ENCODE data around the gene MRPS26.
"Not testable (repeated sequence)": the region's sequence is repeated elsewhere in the genome, so short reads cannot be mapped to it uniquely, and the experiment has no call there.

MRPS26 gene

DNA sequence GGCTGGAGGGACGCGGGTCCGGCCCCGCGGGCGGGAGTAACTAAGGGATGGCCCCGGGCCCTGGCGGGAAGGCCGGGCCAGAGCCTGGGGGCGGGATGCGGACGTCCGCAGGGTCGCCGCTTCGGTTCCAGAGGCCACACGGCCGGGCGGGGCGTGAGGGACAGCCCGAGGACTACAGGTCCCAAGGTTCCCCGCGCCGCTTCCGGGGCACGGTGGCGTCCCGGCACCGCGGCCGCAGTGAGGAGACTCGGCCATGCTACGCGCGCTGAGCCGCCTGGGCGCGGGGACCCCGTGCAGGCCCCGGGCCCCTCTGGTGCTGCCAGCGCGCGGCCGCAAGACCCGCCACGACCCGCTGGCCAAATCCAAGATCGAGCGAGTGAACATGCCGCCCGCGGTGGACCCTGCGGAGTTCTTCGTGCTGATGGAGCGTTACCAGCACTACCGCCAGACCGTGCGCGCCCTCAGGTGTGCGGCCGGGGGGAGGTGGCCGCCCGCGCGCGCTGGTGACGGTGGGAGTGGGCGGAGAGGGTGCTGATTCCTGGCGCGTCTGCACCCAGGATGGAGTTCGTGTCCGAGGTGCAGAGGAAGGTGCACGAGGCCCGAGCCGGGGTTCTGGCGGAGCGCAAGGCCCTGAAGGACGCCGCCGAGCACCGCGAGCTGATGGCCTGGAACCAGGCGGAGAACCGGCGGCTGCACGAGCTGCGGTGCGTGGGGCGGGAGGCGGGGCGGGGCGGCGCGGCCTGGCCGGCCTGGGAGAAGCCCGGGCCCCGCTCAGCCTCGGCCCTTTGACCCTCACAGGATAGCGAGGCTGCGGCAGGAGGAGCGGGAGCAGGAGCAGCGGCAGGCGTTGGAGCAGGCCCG lies at the start of gene MRPS26:
TSS of gene MRPS26 (plus strand) at position 237 of the 861 bp plus-strand sequence. CDS start at position 254, 17 bp downstream.
- DNase-seq (ENCODE audit: low spot score): peak; percentile 93

DNA sequence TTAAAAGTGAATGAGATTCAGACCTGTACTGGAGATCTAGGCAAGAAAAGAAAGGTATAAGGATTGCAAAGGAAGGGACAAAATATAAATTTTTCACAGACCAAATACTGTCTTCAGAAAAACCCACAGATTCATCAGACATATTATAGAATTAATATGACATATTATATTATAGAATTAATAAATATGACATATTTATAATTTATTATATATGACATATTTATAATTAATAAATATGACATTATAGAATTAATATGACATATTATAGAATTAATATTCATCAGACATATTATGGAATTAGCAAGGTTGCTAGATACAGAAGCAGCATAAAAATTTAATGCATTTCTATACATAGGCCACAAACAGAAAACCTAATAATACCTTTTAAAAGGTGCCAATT lies 47.1 kb upstream of the MRPS26 start:
- no peak for DNase-seq (ENCODE audit: low spot score)

DNA sequence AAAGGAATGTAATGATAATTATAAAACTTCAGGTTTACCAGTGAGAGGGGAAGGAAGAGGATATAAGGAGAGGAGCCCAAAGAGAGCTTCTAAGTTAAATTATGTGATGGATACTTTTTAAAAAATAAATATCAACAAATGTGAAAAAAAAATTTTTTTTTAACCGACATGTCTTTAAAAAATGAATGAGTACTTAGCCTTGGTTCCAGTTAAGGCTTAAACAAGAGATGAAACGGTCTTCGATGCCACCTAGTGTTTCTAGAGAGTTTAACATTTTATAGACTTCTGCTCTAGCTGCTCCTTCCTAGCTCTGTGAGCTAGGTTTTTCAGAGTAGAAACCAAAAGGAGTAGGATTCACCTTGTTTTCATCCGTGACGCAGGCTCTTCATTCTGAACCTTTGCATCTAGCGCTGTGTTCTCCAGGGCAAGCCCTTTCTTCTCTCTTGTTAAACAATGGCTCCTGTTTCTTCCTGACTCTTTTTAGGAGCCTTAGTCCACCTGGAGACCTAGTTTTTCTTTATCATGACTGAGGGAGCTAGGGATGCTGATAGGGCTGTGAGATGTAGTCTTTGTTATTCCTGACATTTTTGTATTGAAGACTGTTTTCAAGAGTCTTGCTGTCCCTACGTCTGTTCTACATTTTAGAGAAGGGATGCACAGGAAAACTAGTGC lies 44.9 kb upstream of the MRPS26 start:
- peak; percentile 81 for DNase-seq (ENCODE audit: low spot score)

DNA sequence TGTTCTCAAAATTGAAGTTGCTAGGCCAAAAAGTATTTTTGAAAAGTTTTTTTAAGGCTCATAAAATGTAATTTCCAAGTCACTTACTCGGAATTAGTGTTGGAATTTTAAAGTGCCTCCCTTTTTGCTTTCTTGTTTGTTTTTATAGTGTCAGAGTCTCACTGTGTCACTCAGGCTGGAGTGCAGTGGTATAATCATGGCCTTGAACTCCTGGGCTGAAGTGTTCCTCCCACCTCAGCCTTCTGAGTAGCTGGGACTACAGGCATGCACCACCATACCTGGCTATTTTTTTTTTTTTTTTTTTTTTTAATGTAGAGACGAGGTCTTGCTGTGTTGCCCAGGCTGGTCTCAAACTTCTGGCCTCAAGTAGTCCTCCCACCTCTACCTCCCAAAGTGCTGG lies 42.4 kb upstream of the MRPS26 start:
- DNase-seq (ENCODE audit: low spot score): no peak

DNA sequence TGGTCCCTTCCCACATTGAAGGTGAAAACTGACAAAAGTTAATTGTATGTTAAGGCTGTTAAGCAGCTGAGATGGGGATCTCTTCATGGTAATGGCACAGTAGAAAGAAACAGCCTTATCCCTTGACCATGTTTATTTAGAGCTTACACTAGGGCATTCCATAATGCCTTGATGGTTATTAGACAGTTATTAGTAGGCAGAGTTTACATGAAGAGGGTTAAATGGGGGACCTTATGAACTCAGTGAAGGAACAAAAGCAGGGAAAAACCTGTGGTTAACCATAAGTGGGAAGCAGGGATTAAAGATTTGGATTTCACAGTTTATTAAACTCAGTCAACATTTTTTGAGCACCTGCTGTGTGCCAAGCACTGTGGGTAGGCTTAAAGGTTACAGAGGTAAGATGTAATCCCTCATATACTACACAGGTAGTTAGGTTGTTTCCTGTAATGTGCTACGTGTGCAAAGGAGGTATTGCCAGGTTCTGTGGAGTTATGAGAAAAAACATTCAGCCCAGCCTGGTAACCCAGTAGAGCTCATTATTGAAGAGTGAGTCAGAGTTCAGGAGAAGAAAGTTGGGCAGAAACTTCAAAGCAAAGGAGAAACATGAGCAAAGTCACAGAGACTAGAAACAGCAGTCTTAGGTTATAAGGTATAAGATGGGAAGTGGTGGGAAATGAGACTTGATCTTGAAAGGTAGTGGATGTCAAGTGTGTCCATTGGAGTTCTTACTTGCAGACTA lies 34.7 kb upstream of the MRPS26 start:
- DNase-seq (ENCODE audit: low spot score): no peak

DNA sequence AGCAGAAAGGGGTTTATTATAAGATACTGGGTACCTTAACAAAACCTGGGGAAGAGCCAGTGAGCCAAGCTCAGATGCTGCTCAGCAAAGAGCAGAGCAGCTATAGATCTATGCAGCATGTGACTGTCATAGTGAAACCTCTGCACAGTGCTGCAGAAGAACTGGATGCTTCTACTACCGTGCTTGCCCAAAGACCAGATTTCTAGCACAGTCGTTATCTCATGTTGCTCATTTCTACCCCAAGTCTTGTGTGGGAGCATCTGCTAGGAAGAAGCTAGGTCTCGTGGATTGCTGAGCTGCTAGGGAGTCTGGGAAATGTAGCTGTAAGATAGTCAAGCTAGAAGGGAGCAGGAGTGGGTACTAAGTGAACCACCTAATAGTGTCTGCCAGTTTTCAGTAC lies 34.1 kb upstream of the MRPS26 start:
- peak; percentile 23 for DNase-seq (ENCODE audit: low spot score)

DNA sequence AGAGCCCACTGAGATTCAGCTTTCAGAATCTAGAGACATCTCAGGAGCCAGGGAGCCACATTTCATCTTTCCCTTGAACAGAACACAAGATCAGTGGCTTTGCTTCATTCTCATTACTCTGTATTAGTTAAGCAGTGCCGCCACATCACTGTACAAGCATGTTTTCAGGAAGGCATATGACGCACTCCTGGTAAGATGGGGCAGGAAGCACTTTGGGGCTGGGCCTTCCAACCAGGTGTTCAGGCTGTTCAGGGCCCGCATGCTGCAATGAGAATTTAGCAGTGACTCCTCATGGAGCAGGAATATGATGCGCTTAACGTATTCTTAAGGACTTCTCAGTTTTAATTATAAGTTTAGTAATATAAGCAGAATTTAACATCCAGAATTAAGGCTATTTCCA lies 32.1 kb upstream of the MRPS26 start:
- no peak for DNase-seq (ENCODE audit: low spot score)

DNA sequence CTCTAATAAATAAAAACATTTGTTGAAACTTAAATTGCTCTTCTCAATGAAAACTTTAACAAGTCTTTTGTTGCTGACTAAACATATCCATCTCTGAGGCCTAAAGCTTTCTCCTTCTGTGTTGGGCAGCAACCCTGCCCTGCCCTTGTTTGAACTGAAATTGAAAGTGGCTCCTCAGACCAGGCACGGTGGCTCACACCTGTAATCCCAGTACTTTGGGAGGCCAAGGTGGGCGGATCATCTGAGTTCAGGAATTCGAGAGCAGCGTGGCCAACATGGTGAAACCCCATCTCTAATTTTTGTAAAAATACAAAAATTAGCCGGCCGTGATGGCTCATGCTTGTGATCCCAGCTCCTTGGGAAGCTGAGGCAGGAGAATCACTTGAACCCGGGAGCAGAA lies 31.7 kb upstream of the MRPS26 start:
- no peak for DNase-seq (ENCODE audit: low spot score)

DNA sequence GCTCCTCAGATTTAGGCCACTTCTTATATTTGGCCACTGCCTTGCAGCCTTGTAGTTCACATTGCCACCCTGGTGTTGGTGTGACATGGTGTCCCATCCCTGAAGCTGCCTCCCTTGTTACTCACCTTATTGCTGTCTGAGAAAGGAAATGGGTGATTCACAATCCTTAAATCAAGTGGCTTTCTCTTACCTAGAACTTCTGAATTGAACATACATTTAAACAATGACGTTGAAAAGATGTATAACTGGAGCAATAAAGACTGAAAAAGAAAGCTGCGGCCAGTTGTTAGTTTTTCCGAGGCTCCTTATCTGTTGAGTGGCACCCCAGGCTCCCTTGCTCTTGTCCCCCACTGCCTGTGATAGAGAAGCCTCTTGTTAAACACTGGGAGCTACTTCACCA lies 31.2 kb upstream of the MRPS26 start:
- no peak for DNase-seq (ENCODE audit: low spot score)

DNA sequence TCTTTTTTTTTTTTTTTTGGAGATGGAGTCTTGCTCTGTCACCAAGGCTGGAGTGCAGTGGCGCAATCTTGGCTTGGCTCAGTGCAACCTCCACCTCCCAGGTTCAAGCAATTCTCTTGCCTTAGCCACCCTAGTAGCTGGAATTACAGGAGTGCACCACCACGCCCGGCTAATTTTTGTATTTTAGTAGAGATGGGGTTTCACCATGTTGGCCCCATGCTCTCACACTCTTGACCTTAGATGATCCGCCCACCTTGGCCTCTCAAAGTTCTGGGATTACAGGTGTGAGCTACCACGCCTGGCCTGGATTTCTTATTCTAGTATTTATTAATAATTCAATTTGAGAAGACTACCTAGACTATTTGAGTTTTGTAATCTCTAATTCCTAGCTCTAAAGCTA lies 30.6 kb upstream of the MRPS26 start:
- not testable (repeated sequence) for DNase-seq (ENCODE audit: low spot score)

DNA sequence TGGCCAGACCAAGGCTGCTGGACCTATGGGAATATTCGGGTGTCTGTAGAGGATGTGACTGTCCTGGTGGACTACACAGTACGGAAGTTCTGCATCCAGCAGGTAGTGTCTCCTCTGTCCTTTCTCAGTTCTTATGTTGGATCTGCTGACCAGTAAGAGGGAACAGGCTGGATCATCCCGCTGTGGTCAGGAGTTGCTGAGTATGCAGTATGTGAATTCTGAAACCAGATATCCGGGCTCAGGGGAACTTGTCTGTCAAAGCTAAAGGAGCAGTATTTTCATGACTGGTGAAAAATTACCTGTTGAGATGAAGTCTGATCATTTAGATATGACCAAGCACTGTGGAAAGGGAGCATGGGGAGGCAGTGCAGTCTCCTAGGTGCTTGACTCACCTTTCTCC lies 24.5 kb upstream of the MRPS26 start:
- no peak for DNase-seq (ENCODE audit: low spot score)

DNA sequence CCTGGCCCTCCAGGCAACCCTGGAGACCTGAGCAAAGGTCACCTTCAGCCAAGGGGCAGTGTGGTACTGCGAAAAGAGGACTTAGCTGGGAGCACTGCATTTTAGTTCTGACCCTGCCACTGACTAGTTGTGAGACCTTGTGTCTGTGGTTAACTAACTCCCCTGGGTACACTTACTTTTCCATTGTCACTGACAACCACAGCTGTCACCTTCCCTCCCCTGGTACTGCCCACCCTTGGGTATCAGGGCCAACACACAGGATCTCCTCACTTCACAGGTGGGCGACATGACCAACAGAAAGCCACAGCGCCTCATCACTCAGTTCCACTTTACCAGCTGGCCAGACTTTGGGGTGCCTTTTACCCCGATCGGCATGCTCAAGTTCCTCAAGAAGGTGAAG lies 24.1 kb upstream of the MRPS26 start:
- DNase-seq (ENCODE audit: low spot score): no peak

DNA sequence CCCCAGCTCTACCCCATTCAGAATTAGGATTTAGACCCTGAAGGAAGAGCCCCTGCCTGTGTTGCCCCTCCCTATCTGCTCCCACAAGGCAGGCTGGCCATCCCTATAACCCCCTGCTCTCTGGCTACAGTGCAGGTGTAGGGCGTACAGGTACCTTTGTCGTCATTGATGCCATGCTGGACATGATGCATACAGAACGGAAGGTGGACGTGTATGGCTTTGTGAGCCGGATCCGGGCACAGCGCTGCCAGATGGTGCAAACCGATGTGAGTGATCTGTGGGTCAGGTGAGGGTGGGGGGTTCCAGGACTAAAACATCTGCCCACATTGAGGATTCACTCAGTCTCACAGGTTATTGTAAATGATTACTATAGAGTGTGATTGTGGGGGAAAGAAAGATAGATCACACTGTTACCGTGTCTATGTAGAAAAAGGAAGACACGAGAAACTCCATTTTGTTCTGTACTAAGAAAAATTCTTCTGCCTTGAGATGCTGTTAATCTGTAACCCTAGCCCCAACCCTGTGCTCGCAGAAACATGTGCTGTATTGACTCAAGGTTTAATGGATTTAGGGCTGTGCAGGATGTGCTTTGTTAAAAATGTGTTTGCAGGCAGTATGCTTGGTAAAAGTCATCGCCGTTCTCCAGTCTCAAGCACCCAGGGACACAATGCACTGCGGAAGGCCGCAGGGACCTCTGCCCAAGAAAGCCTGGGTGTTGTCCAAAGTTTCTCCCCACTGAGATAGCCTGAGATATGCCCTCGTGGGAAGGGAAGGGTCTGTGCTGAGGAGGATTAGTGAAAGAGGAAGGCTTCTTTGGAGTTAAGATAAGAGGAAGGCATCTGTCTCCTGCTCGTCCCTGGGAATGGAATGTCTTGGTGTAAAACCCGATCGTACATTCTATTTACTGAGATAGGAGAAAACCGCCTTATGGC lies 23.0 kb upstream of the MRPS26 start:
- DNase-seq (ENCODE audit: low spot score): not testable (repeated sequence)

DNA sequence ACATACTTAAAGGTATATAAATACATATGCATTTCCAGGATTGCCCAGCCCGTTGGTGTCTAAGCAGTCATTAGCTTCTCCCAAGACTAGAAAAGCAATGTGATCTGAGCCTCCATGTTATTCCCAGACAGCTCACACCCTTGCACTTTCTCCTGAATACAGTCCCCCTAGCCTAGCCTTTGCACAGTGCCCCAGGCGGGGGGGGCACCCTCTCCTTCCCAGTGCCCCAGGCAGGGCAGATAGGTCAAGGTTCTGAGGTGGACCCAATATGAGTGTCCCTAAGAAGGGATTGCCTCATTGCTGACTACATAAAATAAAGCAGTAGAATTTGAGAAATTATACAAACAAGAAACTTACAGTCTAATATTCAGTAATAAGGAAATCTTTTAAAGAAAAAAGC lies 17.9 kb upstream of the MRPS26 start:
- no peak for DNase-seq (ENCODE audit: low spot score)

DNA sequence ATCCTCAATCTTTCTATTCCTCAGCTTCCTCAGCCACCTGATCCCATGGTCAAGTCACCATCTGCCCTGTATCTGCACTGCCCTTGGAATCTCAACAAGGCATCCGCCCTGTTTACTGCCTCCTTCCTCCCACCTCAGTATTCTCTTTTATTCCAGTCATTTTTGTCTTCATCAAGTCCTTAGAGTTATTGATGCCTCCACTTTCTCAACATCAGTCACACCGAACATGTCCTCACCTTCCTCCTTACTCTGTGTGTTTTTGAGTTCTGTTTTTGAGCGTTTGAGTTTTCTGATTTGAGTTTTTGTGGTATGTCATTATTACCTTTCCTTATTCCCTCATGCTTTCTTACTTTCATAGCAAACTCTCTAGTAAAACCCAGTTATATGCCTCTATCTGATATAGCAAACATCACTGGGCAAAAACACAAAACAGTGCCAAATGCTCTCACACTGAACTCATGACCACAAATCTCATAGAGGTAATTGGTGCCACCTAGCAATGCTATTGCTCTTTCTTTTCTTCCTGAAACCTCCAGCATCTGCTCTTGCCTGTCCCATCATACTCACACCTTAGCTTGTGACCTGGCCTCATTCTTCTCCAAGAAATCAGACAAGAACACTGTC lies 14.2 kb upstream of the MRPS26 start:
- no peak for DNase-seq (ENCODE audit: low spot score)

DNA sequence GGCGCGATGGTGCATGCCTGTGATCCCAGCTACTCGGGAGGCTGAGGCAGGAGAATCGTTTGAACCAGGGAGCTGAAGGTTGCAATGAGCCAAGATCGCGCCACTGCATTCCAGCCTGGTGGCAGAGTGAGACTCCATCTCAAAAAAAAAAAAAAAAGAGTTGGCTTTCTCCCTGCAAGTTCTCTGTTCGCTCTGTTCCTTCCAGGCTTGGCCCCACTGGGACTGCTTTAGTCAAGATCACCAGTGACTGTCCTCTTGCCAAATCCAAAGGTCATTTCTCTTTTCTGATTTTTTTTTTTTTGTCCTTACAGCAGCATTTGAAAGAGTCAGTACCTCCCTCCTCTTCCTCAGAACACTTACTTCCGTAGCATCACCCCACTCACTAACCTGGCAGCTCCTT lies 13.2 kb upstream of the MRPS26 start:
- DNase-seq (ENCODE audit: low spot score): no peak

DNA sequence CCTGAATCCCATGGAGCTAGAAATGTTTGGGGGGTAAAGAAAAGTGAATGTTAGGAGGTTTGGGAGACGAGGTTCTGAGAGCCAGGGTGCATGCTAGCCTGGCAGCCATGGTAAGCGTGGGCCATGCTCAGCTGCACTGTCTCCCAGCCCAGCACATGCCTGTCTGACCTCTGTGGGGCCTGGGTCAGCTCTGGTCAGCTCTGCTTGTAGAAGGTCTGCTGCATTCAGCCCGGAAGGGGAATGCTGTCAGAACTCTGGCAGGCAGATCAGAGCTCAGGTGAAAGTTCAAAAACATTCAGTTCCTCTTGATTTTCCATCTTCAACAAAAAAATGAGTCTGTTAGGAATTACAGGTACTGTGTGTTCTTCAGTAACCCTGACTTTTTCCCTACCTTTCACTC lies 8.2 kb upstream of the MRPS26 start:
- no peak for DNase-seq (ENCODE audit: low spot score)

DNA sequence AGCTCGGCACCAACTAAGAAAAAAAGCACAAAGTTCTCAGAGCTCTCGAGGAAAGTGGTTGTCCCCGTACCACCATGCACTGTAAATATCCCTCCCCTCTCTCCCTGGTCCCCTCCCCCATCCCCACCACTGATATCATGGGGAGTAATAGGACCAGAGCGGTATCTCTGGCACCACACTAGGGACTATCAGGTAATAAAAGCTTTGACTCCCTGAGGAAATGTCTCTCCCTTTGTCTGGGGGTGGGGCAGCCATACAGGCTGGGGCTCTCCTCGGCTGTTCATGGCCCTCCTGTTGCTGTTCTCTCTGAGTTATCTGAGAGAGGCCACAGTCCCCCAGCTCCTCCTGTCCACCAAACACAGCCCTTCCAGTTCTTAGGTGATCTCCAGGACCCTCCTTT lies 7.4 kb upstream of the MRPS26 start:
- DNase-seq (ENCODE audit: low spot score): no peak

DNA sequence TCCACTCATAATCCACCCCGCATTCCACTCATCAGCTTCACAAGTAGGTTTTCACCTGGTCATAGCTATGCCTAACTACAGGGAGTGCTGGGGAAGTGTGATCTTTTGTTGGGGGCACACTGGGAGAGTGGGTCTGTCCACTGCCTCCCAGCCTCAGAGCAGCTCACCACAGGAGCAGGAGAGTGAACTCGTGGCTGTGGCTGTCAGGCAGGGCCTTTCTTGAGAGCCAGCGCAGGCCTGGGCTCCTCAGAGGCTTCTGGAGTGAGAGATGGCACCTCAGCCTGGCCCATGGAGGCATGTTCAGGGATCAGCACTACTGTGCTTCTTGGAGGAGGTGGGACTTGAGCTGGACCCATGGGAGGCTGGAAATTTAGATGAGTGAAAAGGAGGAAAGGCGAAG lies 6.4 kb upstream of the MRPS26 start:
- no peak for DNase-seq (ENCODE audit: low spot score)

DNA sequence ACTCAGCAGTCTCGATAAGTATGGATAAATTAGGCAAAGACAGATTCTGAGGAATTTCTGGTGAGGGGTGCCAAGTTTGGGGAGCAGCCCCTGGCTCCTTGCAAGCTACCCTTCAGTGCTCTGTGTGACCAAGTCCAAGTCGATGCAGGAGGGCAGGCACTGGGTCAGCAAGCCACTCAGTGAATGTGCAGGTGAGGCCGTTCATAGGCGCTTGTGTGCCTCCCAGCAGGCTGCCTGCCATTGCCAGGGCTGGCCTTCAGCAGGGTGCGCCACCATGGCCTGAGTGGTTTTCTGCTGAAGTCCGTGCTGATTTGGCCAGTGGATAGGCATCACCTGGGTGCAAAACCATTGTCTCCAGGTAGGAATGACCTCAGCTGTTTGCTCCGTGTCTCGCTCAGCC lies 5.8 kb upstream of the MRPS26 start:
- no peak for DNase-seq (ENCODE audit: low spot score)

DNA sequence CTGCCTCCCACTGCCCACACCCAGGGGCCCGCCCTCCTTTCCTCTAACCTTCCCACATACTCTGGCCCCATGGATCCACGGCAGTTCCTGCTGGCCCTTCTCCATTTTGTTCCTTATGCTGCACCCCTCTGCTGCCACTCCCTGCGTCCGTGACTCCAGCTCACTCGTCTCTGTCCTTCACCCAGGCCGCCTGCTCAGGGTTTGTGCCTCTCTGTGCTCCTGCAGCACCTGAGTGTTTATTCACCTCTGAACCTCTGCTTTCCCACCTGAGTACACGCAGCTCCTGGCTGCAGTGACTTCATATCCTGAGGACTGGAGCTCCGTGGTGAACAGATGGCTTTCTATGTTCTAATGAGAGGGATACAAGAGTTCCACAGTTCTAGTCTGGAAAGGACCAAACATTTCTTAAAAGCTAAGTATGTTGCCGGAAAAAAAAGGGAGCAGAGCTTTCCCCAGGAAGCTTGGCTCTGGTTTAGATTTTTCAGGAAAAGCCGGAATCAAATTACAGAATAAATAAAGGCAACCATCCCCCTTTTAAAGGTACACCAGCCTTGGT lies 3.9 kb upstream of the MRPS26 start:
- DNase-seq (ENCODE audit: low spot score): no peak

Data from Ammon's horn (tissue), 1 donor.